HepG2 (cell line): ENCODE measurements around the gene PRR12. TPM values are rescaled to one million over a fixed set of nuclear protein-coding genes. Genes with fewer than 3 reads are reported as not detected.

Experiments
- ATAC-seq: fragments of 200-7000 bp; cut with Tn5 transposase; 3 replicates; pipeline ENCODE4 v1.9.1; 2020; ENCODE audit warnings: mild to moderate bottlenecking, moderate library complexity
- BruUV-seq: library from RNA; stranded (reverse); fragments of 400-500 nt; replicated peaks from 2 replicates; lab custom pipeline; 2021; lab: Mats Ljungman, UMichigan
- CTCF ChIA-PET: fragments of 300-600 bp; formaldehyde crosslinking; extraction: SDS; loops from one replicate; lab custom pipeline; 2021; ENCODE audit warnings: low total read pairs, inconsistent platforms, low intra/inter-chr PET ratio; lab: Yijun Ruan, JAX
- POLR2A ChIA-PET: fragments of 350-600 bp; sonication (Branson Sonifier 250); formaldehyde crosslinking; loops from one replicate; lab custom pipeline; 2020; ENCODE audit warnings: antibody characterized with exemption, inconsistent platforms; lab: Yijun Ruan, JAX
- DNase-seq: peaks from one replicate; pipeline ENCODE4 v3.0.0-alpha.2; 2015; ENCODE audit warnings: low spot score
- FAIRE-seq: peaks from 3 replicates; lab custom pipeline; 2011; peaks lifted over from hg19 to GRCh38; lab: Jason Lieb, UNC
- H2AFZ ChIP-seq: one replicate; pipeline ENCODE4 v1.6.1; 2011; ENCODE audit warnings: low read length, inconsistent platforms
- H3K27ac ChIP-seq: fragments of 300-600 bp; 3 replicates; pipeline ENCODE4 v1.8.0; 2011; ENCODE audit warnings: mixed run types, mild to moderate bottlenecking, mixed read lengths, low read length, inconsistent platforms; ENCODE audit not compliant: insufficient read depth; ENCODE audit errors: extremely low read length
- H3K27me3 ChIP-seq, 2 experiments: fragments of 200-600 bp in 1 of 2; 2 replicates in 1 of 2; 3 replicates in 1 of 2; pipeline versions ENCODE4 v1.6.0 to v1.8.0; 2011; ENCODE audit warnings: low read length in 2 of 2, mild to moderate bottlenecking in 2 of 2, moderate library complexity in 2 of 2, inconsistent platforms in 1 of 2; ENCODE audit not compliant: insufficient read depth in 2 of 2, control insufficient read depth in 1 of 2
- H3K36me3 ChIP-seq, 2 experiments: fragments of 200-600 bp in 1 of 2; replicated peaks in 1 of 2; 2 replicates in 1 of 2; 3 replicates in 1 of 2; pipeline versions ENCODE4 v1.5.1 to v1.8.0; 2011; ENCODE audit warnings: low read length in 2 of 2, inconsistent platforms in 1 of 2; ENCODE audit not compliant: insufficient read depth in 2 of 2, control insufficient read depth in 1 of 2
- H3K4me1 ChIP-seq: 2 replicates; pipeline ENCODE4 v1.5.1; 2012; ENCODE audit warnings: low read length, inconsistent platforms; ENCODE audit not compliant: insufficient read depth
- H3K4me2 ChIP-seq: 2 replicates; pipeline ENCODE4 v1.6.0; 2011; ENCODE audit warnings: low read depth, low read length, inconsistent platforms
- H3K4me3 ChIP-seq, 3 experiments: fragments of 200-600 bp in 1 of 3; sonication (generic), shearing (Covaris generic) in 1 of 3; replicated peaks in 1 of 3; 2 replicates each; pipeline ENCODE4 v1.5.1; 2011 to 2016; ENCODE audit warnings: low read length in 3 of 3, inconsistent platforms in 2 of 3, low read depth in 2 of 3, mild to moderate bottlenecking in 2 of 3, control low read depth in 1 of 3, mixed read lengths in 1 of 3; ENCODE audit not compliant: insufficient read depth in 1 of 3
- H3K79me2 ChIP-seq: one replicate; pipeline ENCODE4 v1.6.1; 2011; ENCODE audit warnings: low read length, inconsistent platforms; ENCODE audit not compliant: insufficient read depth
- H3K9ac ChIP-seq: 2 replicates; pipeline ENCODE4 v1.6.0; 2011; ENCODE audit warnings: mild to moderate bottlenecking, low read depth, low read length, inconsistent platforms; ENCODE audit not compliant: insufficient read depth
- H3K9me3 ChIP-seq: 2 replicates; pipeline ENCODE4 v1.5.1; 2012; ENCODE audit warnings: mild to moderate bottlenecking, low read length
- H4K20me1 ChIP-seq: 2 replicates; pipeline ENCODE4 v1.6.0; 2011; ENCODE audit warnings: inconsistent platforms, mild to moderate bottlenecking, low read length, moderate library complexity; ENCODE audit not compliant: insufficient read depth
- CCDC6 ChIP-seq: sonication (generic); formaldehyde crosslinking; IDR thresholded peaks from 2 replicates; pipeline ENCODE4 v1.8.1; 2022; ENCODE audit warnings: mild to moderate bottlenecking, missing genetic modification reagents, moderate library complexity
- CEBPG ChIP-seq: IDR thresholded peaks from 2 replicates; pipeline ENCODE4 v1.6.1; 2016
- CHCHD3 ChIP-seq: sonication (generic); formaldehyde crosslinking; IDR thresholded peaks from 2 replicates; pipeline ENCODE4 v1.8.0; 2022; ENCODE audit warnings: mild to moderate bottlenecking, missing genetic modification reagents, moderate library complexity
- KAT8 ChIP-seq: IDR thresholded peaks from 2 replicates; pipeline ENCODE4 v1.6.1; 2016; ENCODE audit warnings: missing genetic modification reagents, missing compliant biosample characterization
- MYC ChIP-seq: sonication (generic); formaldehyde crosslinking; IDR thresholded peaks from 2 replicates; pipeline ENCODE4 v1.9.0; 2021; ENCODE audit warnings: missing genetic modification reagents, borderline replicate concordance
- MYNN ChIP-seq: sonication (generic); formaldehyde crosslinking; IDR thresholded peaks from 2 replicates; pipeline ENCODE4 v1.4.0; 2020; ENCODE audit warnings: mild to moderate bottlenecking, low read depth, missing genetic modification reagents
- NFIC ChIP-seq: IDR thresholded peaks from 2 replicates; pipeline ENCODE4 v1.6.1; 2012; ENCODE audit warnings: mild to moderate bottlenecking, low read length, inconsistent platforms
- RARA ChIP-seq: IDR thresholded peaks from 2 replicates; pipeline ENCODE4 v1.6.1; 2016; ENCODE audit warnings: missing genetic modification reagents, missing compliant biosample characterization
- SIN3A ChIP-seq: IDR thresholded peaks from 2 replicates; pipeline ENCODE4 v1.6.1; 2011; ENCODE audit warnings: low read depth, mild to moderate bottlenecking, control low read depth, low read length, borderline replicate concordance
- SOX13 ChIP-seq, 3 experiments: fragments of 450-650 bp in 1 of 3; sonication (generic) in 1 of 3; formaldehyde crosslinking in 1 of 3; IDR thresholded peaks in 2 of 3; conservative IDR thresholded peaks in 1 of 3; 2 replicates each; pipeline versions ENCODE4 v1.5.0 to v1.6.1; 2016 to 2020; ENCODE audit warnings: antibody characterized with exemption in 1 of 3, mild to moderate bottlenecking in 1 of 3, missing compliant biosample characterization in 1 of 3, missing genetic modification reagents in 1 of 3, moderate library complexity in 1 of 3
- SOX6 ChIP-seq, 2 experiments: fragments of 450-650 bp in 1 of 2; sonication (generic) in 1 of 2; formaldehyde crosslinking in 1 of 2; IDR thresholded peaks; 2 replicates each; pipeline versions ENCODE4 v1.4.0 to v1.6.1; 2017 to 2020; ENCODE audit warnings: antibody characterized with exemption in 1 of 2, mild to moderate bottlenecking in 1 of 2, missing genetic modification reagents in 1 of 2
- TBX2 ChIP-seq: sonication (generic); formaldehyde crosslinking; IDR thresholded peaks from 2 replicates; pipeline ENCODE4 v1.5.0; 2020; ENCODE audit warnings: missing genetic modification reagents, mild to moderate bottlenecking, borderline replicate concordance
- ZFAT ChIP-seq: sonication (generic); formaldehyde crosslinking; conservative IDR thresholded peaks from 2 replicates; pipeline ENCODE4 v1.8.1; 2023; ENCODE audit warnings: missing genetic modification reagents, inconsistent platforms
- ZNF430 ChIP-seq: sonication (generic); formaldehyde crosslinking; IDR thresholded peaks from 2 replicates; pipeline ENCODE4 v1.9.0; 2021; ENCODE audit warnings: mild to moderate bottlenecking, missing genetic modification reagents
- ZNF614 ChIP-seq: IDR thresholded peaks from 2 replicates; pipeline ENCODE4 v1.6.1; 2018; ENCODE audit warnings: missing biosample characterization, missing genetic modification reagents, inconsistent platforms, borderline replicate concordance
- ZNF83 ChIP-seq: sonication (generic); formaldehyde crosslinking; IDR thresholded peaks from 2 replicates; pipeline ENCODE4 v1.4.0; 2020; ENCODE audit warnings: missing genetic modification reagents, mild to moderate bottlenecking, borderline replicate concordance
- WGBS: methylation state at CpG from one replicate; pipeline ENCODE4 v1.1.6; 2017; ENCODE audit warnings: low lambda C conversion rate; 5-methylcytosine and 5-hydroxymethylcytosine counted together
- in situ Hi-C: cut with HindIII; loops from 2 replicates; pipeline ENCODE4 v1.10.0; 2017; ENCODE audit warnings: low pct_unique_long_range_greater_than_20kb; ENCODE audit not compliant: extremely low pct_ligation_motif_present
- intact Hi-C: fragments of 100-400 bp; cut with micrococcal nuclease; formaldehyde crosslinking; loops from one replicate; pipeline ENCODE4 v1.10.0; 2022; ENCODE audit not compliant: unreplicated experiment
- polyA plus RNA-seq, 8 experiments: library from polyadenylated mRNA; depleted of rRNA in 3 of 8; stranded (reverse) in 7 of 8; unstranded in 1 of 8; fragments of >200 nt; fragmentation: Illumina TruSeq in 4 of 8; extraction: Trizol in 4 of 8; gene quantifications; 2 replicates each; pipeline versions ENCODE4 v1.2.1 to v1.2.3, GENCODE V29; 2011 to 2016; ENCODE audit warnings: low read depth in 4 of 8, missing spikeins in 1 of 8, mixed read lengths in 1 of 8; ENCODE audit not compliant: insufficient read depth in 1 of 8
- total RNA-seq, 5 experiments: library from RNA; depleted of rRNA; stranded (reverse); fragments of >200 nt; fragmentation: Illumina TruSeq; extraction: Trizol; gene quantifications; 2 replicates each; pipeline ENCODE4 v1.2.3, GENCODE V29; 2016; ENCODE audit warnings: low read depth in 1 of 5
- TF ChIP-seq, protein P1 (sequence below): IDR thresholded peaks from 2 replicates; pipeline ENCODE4 v1.6.1; 2016; ENCODE audit warnings: mild to moderate bottlenecking, missing biosample characterization, missing genetic modification reagents
- TF ChIP-seq, protein P2 (sequence below): sonication (generic); formaldehyde crosslinking; IDR thresholded peaks from 2 replicates; pipeline ENCODE4 v1.8.1; 2023; ENCODE audit warnings: mild to moderate bottlenecking, missing genetic modification reagents
- TF ChIP-seq, protein P3 (sequence below): IDR thresholded peaks from 2 replicates; pipeline ENCODE4 v1.6.1; 2016

PRR12 gene
- total and polyA plus RNA-seq, 2 of the 13 experiments (the other 11 are each of a cell fraction or from before 2014, with no cell fraction given), result 0.62 to 1.5 TPM

DNA sequence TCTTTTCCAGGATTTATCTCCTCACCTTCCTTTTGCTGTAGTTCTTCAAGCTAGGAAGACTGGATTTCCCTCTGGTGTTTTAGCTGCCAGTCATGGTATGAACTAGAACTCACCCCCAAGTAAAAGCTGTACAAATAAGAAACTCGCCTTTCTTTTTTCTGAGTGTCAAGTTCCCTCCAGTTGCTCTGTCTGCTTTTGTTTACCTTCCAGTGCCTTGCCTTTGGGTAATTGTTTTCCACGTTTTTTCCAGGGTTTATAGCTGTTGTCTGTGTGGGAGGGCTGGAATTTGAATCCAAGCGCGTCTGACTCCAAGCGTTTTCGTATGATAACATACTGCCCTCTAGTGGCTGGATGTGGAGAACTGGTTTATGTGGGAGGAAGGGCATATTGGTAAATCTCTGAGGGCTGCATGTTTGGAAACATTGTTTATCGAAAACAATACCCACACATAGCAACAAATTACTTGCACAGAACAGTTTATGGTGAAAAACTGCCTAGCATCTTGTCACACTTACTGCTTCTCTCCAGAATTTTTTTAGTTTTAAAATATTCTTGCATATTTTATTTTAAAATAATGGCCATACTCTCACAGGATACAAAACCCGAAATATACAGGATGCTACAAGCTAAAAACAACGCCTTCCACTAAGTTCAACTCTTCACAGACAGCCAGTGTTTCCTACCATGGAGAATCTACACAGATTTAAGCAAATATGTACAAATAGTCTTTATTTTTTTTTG, 44.0 kb upstream of the PRR12 start:
- no peak overlapping the region for H2AFZ ChIP-seq
- ChIA-PET CTCF (interaction anchor here (1.3 to 2.1 kb wide), 4 partner anchors 23 to 73 kb away, joined by 9 to 31 read pairs (median 25); partner anchors contain the start of gene FLT3LG), POLR2A (interaction anchor here (0.6 to 2.2 kb wide), 8 partner anchors 23 to 419 kb away, joined by 3 to 29 read pairs (median 6); partner anchors contain the start of genes ALDH16A1, FCGRT and RPS11)
- in situ Hi-C loops (no loop called here), intact Hi-C loops (loop anchor here (1.0 kb wide), 2 partner anchors 23 to 41 kb away; no protein-coding TSS in a partner anchor)
- ATAC-seq (peak; percentile 77), FAIRE-seq (peak; percentile 96), DNase-seq (peak; percentile 85)
- BruUV-seq, result no TSS peak
- no peak overlapping the region for H3K9ac ChIP-seq
- no peaks in the 10 kb centered on the region for H3K9me3 ChIP-seq
- no peak overlapping the region for H3K4me3 ChIP-seq
- H3K79me2 ChIP-seq, result no peaks in the 10 kb centered on the region
- no peaks in the 10 kb centered on the region for H3K27me3 ChIP-seq
- peaks cover 0 to 3% of the 10 kb centered on the region in 2 experiments; a peak in 1 of 5 replicates for H3K36me3 ChIP-seq
- H3K4me1 ChIP-seq, result peaks cover 5% of the 10 kb centered on the region
- H4K20me1 ChIP-seq, result no peaks in the 10 kb centered on the region
- H3K27ac ChIP-seq, result peak overlapping the region; percentile 44
- H3K4me2 ChIP-seq, result peak overlapping the region; percentile 53
- WGBS, result 9% methylated on average over 9 of the region's 9 CpGs
- TF ChIP-seq CEBPG (peak; percentile 25; the same call in 1 of the 2 replicates), CCDC6 (0 out of 2 replicates have a peak, but pooled peaks have one; percentile 26), CHCHD3 (CRISPR knock-in tag) (no peak), MYNN (CRISPR knock-in tag) (no peak), NFIC (no peak), ZNF614 (0 out of 2 replicates have a peak, but pooled peaks have one; percentile 40), SOX13 (IDR thresholded peaks at IDR 0.05) (no peak), SOX13 (CRISPR knock-in tag; conservative IDR thresholded peaks at IDR 0.05 in 1 of 2, IDR thresholded peaks at IDR 0.05 in 1 of 2) (peak in 1 of 2 experiments; percentile 62; a peak in 2 of 4 replicates), RARA (CRISPR knock-in tag) (no peak), SIN3A (no peak), ZNF430 (no peak), TBX2 (CRISPR knock-in tag) (no peak), MYC (CRISPR knock-in tag) (no peak), ZFAT (no peak), KAT8 (CRISPR knock-in tag) (peak; percentile 29; the same call in 1 of the 2 replicates), ZNF83 (CRISPR knock-in tag) (no peak), SOX6 (IDR thresholded peaks at IDR 0.05) (no peak), SOX6 (CRISPR knock-in tag; IDR thresholded peaks at IDR 0.05) (peak; percentile 63)
- TF ChIP-seq, protein P1, sequence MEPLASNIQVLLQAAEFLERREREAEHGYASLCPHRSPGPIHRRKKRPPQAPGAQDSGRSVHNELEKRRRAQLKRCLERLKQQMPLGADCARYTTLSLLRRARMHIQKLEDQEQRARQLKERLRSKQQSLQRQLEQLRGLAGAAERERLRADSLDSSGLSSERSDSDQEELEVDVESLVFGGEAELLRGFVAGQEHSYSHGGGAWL, result no peak
- TF ChIP-seq, protein P2, sequence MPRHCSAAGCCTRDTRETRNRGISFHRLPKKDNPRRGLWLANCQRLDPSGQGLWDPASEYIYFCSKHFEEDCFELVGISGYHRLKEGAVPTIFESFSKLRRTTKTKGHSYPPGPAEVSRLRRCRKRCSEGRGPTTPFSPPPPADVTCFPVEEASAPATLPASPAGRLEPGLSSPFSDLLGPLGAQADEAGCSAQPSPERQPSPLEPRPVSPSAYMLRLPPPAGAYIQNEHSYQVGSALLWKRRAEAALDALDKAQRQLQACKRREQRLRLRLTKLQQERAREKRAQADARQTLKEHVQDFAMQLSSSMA (CRISPR knock-in tag), result no peak
- TF ChIP-seq, protein P3, sequence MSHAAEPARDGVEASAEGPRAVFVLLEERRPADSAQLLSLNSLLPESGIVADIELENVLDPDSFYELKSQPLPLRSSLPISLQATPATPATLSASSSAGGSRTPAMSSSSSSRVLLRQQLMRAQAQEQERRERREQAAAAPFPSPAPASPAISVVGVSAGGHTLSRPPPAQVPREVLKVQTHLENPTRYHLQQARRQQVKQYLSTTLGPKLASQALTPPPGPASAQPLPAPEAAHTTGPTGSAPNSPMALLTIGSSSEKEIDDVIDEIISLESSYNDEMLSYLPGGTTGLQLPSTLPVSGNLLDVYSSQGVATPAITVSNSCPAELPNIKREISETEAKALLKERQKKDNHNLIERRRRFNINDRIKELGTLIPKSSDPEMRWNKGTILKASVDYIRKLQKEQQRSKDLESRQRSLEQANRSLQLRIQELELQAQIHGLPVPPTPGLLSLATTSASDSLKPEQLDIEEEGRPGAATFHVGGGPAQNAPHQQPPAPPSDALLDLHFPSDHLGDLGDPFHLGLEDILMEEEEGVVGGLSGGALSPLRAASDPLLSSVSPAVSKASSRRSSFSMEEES (CRISPR knock-in tag), result peak; percentile 37; the same call in 1 of the 2 replicates
